ENCODE measurements around the gene PKIG. TPM values are rescaled to one million over a fixed set of nuclear protein-coding genes. Genes with fewer than 3 reads are reported as not detected.

Gene PKIG
- polyA plus RNA-seq, 1 donor from 2014 or later: 174 TPM

DNA sequence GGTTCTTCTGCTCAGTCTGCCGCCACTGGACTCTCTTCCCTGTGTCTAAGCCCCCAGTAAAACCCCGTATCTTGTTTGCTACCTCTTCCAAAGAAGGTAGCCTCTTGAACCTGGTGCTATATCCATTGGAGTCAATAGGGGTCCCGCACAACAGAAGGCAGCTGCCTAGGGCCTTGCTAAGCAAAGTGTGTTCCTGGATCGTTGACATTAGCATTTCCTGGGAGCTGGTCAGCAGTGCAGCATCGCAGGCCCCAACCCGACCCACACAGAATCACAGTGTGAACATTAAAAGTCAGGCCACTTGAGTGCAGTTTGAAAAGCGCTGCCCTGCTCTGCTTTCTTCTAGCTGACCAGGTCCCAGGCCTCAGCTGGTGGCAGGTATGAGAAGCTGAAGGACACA, 66.2 kb downstream of the PKIG start:
- H3K9me3 ChIP-seq (ENCODE audit: low read length): no peaks in the 10 kb centered on the region
- no peaks in the 10 kb centered on the region for H3K79me2 ChIP-seq (replicated peaks; ENCODE audit: insufficient read depth, low read length)
- TF ChIP-seq SMC3 (conservative IDR thresholded peaks at IDR 0.05; ENCODE audit: poor library complexity) (no peak), MXI1 (conservative IDR thresholded peaks at IDR 0.05; ENCODE audit: poor library complexity, severe bottlenecking) (no peak), POLR2AphosphoS5 (IDR thresholded peaks at IDR 0.05) (no peak), TAF1 (IDR thresholded peaks at IDR 0.05; ENCODE audit: low read depth) (no peak), RAD21 (conservative IDR thresholded peaks at IDR 0.05) (no peak), EZH2 (IDR thresholded peaks at IDR 0.05; ENCODE audit: borderline replicate concordance, insufficient read depth, low read length, poor library complexity, severe bottlenecking) (no peak), EP300 (conservative IDR thresholded peaks at IDR 0.05; ENCODE audit: poor library complexity, severe bottlenecking) (no peak)
- TF ChIP-seq, protein P1, sequence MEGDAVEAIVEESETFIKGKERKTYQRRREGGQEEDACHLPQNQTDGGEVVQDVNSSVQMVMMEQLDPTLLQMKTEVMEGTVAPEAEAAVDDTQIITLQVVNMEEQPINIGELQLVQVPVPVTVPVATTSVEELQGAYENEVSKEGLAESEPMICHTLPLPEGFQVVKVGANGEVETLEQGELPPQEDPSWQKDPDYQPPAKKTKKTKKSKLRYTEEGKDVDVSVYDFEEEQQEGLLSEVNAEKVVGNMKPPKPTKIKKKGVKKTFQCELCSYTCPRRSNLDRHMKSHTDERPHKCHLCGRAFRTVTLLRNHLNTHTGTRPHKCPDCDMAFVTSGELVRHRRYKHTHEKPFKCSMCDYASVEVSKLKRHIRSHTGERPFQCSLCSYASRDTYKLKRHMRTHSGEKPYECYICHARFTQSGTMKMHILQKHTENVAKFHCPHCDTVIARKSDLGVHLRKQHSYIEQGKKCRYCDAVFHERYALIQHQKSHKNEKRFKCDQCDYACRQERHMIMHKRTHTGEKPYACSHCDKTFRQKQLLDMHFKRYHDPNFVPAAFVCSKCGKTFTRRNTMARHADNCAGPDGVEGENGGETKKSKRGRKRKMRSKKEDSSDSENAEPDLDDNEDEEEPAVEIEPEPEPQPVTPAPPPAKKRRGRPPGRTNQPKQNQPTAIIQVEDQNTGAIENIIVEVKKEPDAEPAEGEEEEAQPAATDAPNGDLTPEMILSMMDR (IDR thresholded peaks at IDR 0.05; ENCODE audit: poor library complexity, severe bottlenecking): no peak
- TF ChIP-seq, protein P2, sequence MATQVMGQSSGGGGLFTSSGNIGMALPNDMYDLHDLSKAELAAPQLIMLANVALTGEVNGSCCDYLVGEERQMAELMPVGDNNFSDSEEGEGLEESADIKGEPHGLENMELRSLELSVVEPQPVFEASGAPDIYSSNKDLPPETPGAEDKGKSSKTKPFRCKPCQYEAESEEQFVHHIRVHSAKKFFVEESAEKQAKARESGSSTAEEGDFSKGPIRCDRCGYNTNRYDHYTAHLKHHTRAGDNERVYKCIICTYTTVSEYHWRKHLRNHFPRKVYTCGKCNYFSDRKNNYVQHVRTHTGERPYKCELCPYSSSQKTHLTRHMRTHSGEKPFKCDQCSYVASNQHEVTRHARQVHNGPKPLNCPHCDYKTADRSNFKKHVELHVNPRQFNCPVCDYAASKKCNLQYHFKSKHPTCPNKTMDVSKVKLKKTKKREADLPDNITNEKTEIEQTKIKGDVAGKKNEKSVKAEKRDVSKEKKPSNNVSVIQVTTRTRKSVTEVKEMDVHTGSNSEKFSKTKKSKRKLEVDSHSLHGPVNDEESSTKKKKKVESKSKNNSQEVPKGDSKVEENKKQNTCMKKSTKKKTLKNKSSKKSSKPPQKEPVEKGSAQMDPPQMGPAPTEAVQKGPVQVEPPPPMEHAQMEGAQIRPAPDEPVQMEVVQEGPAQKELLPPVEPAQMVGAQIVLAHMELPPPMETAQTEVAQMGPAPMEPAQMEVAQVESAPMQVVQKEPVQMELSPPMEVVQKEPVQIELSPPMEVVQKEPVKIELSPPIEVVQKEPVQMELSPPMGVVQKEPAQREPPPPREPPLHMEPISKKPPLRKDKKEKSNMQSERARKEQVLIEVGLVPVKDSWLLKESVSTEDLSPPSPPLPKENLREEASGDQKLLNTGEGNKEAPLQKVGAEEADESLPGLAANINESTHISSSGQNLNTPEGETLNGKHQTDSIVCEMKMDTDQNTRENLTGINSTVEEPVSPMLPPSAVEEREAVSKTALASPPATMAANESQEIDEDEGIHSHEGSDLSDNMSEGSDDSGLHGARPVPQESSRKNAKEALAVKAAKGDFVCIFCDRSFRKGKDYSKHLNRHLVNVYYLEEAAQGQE (IDR thresholded peaks at IDR 0.05; ENCODE audit: borderline replicate concordance): no peak
- H4K20me1 ChIP-seq (ENCODE audit: insufficient read depth): no peaks in the 10 kb centered on the region
- H3K36me3 ChIP-seq (ENCODE audit: insufficient read depth, low read length): no peaks in the 10 kb centered on the region
- no peak overlapping the region for H3K27ac ChIP-seq (ENCODE audit: low read length)
- no peak overlapping the region for H3K4me2 ChIP-seq (ENCODE audit: low read length)
- H3K27me3 ChIP-seq (ENCODE audit: insufficient read depth, low read depth, low read length): peaks cover 22% of the 10 kb centered on the region
- no peak overlapping the region for H3K9ac ChIP-seq (ENCODE audit: low read length)
- no peak overlapping the region for H2AFZ ChIP-seq (ENCODE audit: low read depth, low read length)
- peaks cover 3% of the 10 kb centered on the region for H3F3A ChIP-seq (ENCODE audit: insufficient read depth, low read length, poor library complexity, severe bottlenecking)
- no peak overlapping the region for H3K4me3 ChIP-seq (ENCODE audit: low read length)
- no peaks in the 10 kb centered on the region for H3K9me2 ChIP-seq (ENCODE audit: insufficient read depth, low read length)

DNA sequence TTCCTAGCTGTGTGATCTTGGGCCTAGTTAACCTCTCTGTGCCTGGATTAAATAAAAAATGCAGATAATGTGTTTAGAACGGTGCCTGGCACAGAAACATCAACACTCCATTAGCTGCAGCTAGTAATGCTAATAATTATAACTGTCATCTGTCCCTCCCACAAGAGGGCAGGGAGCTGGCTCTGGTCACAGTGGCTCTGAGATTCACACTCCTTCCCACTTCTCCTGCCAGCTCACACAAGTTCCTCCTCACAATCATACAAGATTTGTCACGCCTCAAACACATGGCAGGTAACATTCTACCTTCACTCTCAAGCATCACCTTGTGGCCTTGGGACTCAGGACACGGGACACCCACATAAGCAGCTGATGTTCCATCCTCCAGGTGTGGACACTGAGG, 66.7 kb downstream of the PKIG start:
- Histone ChIP-seq H3K27ac (ENCODE audit: low read length) (no peak overlapping the region), H3K4me3 (ENCODE audit: low read length) (no peak overlapping the region), H2AFZ (ENCODE audit: low read depth, low read length) (no peak overlapping the region), H3K9me2 (ENCODE audit: insufficient read depth, low read length) (no peaks in the 10 kb centered on the region), H3K36me3 (ENCODE audit: insufficient read depth, low read length) (no peaks in the 10 kb centered on the region), H3F3A (ENCODE audit: insufficient read depth, low read length, poor library complexity, severe bottlenecking) (peaks cover 3% of the 10 kb centered on the region), H3K27me3 (ENCODE audit: insufficient read depth, low read depth, low read length) (peaks cover 22% of the 10 kb centered on the region), H3K9ac (ENCODE audit: low read length) (no peak overlapping the region), H4K20me1 (ENCODE audit: insufficient read depth) (no peaks in the 10 kb centered on the region), H3K4me2 (ENCODE audit: low read length) (no peak overlapping the region), H3K9me3 (ENCODE audit: low read length) (no peaks in the 10 kb centered on the region), H3K79me2 (replicated peaks; ENCODE audit: insufficient read depth, low read length) (no peaks in the 10 kb centered on the region)
- TF ChIP-seq RAD21 (conservative IDR thresholded peaks at IDR 0.05): no peak
- no peak for TF ChIP-seq MXI1 (conservative IDR thresholded peaks at IDR 0.05; ENCODE audit: poor library complexity, severe bottlenecking)
- TF ChIP-seq EP300 (conservative IDR thresholded peaks at IDR 0.05; ENCODE audit: poor library complexity, severe bottlenecking): no peak
- TF ChIP-seq, protein P1 (IDR thresholded peaks at IDR 0.05; ENCODE audit: poor library complexity, severe bottlenecking): no peak
- TF ChIP-seq TAF1 (IDR thresholded peaks at IDR 0.05; ENCODE audit: low read depth): no peak
- no peak for TF ChIP-seq SMC3 (conservative IDR thresholded peaks at IDR 0.05; ENCODE audit: poor library complexity)
- TF ChIP-seq, protein P2 (IDR thresholded peaks at IDR 0.05; ENCODE audit: borderline replicate concordance): no peak

Measured in neural cell (in vitro differentiated cells).